CD1c-positive myeloid dendritic cell (primary cell): ENCODE data around the gene RHEB.

Source experiments
- DNase-seq: peaks from one replicate; pipeline ENCODE4 v3.0.0-alpha.2; 2016; ENCODE audit errors: extremely low spot score

The RHEB gene

GRCh38 chr7:151529842-151530241 is 10.1 kb upstream of the RHEB start:
- DNase-seq: no peak

- no peak for DNase-seq
These were observed 5.2 kb upstream of the RHEB start for GRCh38 chr7:151524845-151525244.

- DNase-seq: no peak
These were observed 4.6 kb upstream of the RHEB start for GRCh38 chr7:151524331-151524730.

- DNase-seq: peak; percentile 31
These were observed 945 bp upstream of the RHEB start for GRCh38 chr7:151520419-151521261.

- peak; percentile 84 for DNase-seq
These were observed 539 bp downstream of the RHEB start for GRCh38 chr7:151518947-151519764.

- peak; percentile 64 for DNase-seq
These were observed 1.4 kb downstream of the RHEB start for GRCh38 chr7:151518105-151518946.

- no peak for DNase-seq
These were observed 2.0 kb downstream of the RHEB start for GRCh38 chr7:151517601-151518104.

- no peak for DNase-seq
These were observed 4.5 kb downstream of the RHEB start for GRCh38 chr7:151515276-151515565.

GRCh38 chr7:151514461-151515275 is 5.0 kb downstream of the RHEB start:
- peak; percentile 76 for DNase-seq

GRCh38 chr7:151513133-151513532 is 6.6 kb downstream of the RHEB start:
- no peak for DNase-seq

- no peak for DNase-seq
These were observed 7.3 kb downstream of the RHEB start for GRCh38 chr7:151512353-151512752.

- DNase-seq: peak; percentile 65
These were observed 7.7 kb downstream of the RHEB start for GRCh38 chr7:151511946-151512345.

- no peak for DNase-seq
These were observed 8.4 kb downstream of the RHEB start for GRCh38 chr7:151511270-151511669.

GRCh38 chr7:151509670-151510333 is 9.9 kb downstream of the RHEB start:
- DNase-seq: no peak

- DNase-seq: no peak
These were observed 10.7 kb downstream of the RHEB start for GRCh38 chr7:151508991-151509390.

- DNase-seq: no peak
These were observed 11.9 kb downstream of the RHEB start for GRCh38 chr7:151507806-151508205.

GRCh38 chr7:151506901-151507382 is 12.8 kb downstream of the RHEB start:
- DNase-seq: no peak

GRCh38 chr7:151505836-151506468 is 13.7 kb downstream of the RHEB start:
- no peak for DNase-seq

GRCh38 chr7:151505433-151505832 is 14.3 kb downstream of the RHEB start:
- no peak for DNase-seq
